ENCODE measurements around the gene GTF2IRD1.
"Not testable (repeated sequence)": the region's sequence is repeated elsewhere in the genome, so short reads cannot be mapped to it uniquely, and the experiment has no call there.

The GTF2IRD1 gene

GRCh38 chr7:74430409-74430808, 23.3 kb upstream of the GTF2IRD1 start:
- not testable (repeated sequence) for DNase-seq

- DNase-seq, result no peak
Measured at GRCh38 chr7:74430961-74431466, 22.7 kb upstream of the GTF2IRD1 start.

- not testable (repeated sequence) for DNase-seq
Measured at GRCh38 chr7:74437291-74437571, 16.5 kb upstream of the GTF2IRD1 start.

GRCh38 chr7:74438327-74438726, 15.4 kb upstream of the GTF2IRD1 start:
- DNase-seq, result no peak

- DNase-seq, result no peak
Measured at GRCh38 chr7:74439541-74439940, 14.2 kb upstream of the GTF2IRD1 start.

GRCh38 chr7:74440143-74440542, 13.6 kb upstream of the GTF2IRD1 start:
- not testable (repeated sequence) for DNase-seq

- DNase-seq, result no peak
Measured at GRCh38 chr7:74441801-74442200, 11.9 kb upstream of the GTF2IRD1 start.

- no peak for DNase-seq
Measured at GRCh38 chr7:74443543-74444247, 10.0 kb upstream of the GTF2IRD1 start.

GRCh38 chr7:74449144-74449543, 4.6 kb upstream of the GTF2IRD1 start:
- DNase-seq, result no peak

- DNase-seq, result peak; percentile 31
Measured at GRCh38 chr7:74449809-74450397, 3.8 kb upstream of the GTF2IRD1 start.

- DNase-seq, result no peak
Measured at GRCh38 chr7:74452748-74453321, 871 bp upstream of the GTF2IRD1 start.

- DNase-seq, result no peak
Measured at GRCh38 chr7:74454021-74454924, 567 bp downstream of the GTF2IRD1 start.

GRCh38 chr7:74454925-74455288, 1.2 kb downstream of the GTF2IRD1 start:
- no peak for DNase-seq

- DNase-seq, result no peak
Measured at GRCh38 chr7:74455291-74455804, 1.6 kb downstream of the GTF2IRD1 start.

- no peak for DNase-seq
Measured at GRCh38 chr7:74455928-74456327, 2.2 kb downstream of the GTF2IRD1 start.

- no peak for DNase-seq
Measured at GRCh38 chr7:74457007-74457406, 3.3 kb downstream of the GTF2IRD1 start.

GRCh38 chr7:74461970-74462706, 8.4 kb downstream of the GTF2IRD1 start:
- DNase-seq, result no peak

- DNase-seq, result no peak
Measured at GRCh38 chr7:74462707-74463100, 9.0 kb downstream of the GTF2IRD1 start.

- no peak for DNase-seq
Measured at GRCh38 chr7:74464931-74465886, 11.5 kb downstream of the GTF2IRD1 start.

GRCh38 chr7:74466196-74466813, 12.6 kb downstream of the GTF2IRD1 start:
- DNase-seq, result no peak

- no peak for DNase-seq
Measured at GRCh38 chr7:74467876-74468275, 14.2 kb downstream of the GTF2IRD1 start.

Measured in NCI-H774 (cell line).